AG10803 (cell line): ENCODE measurements around the gene PECR.

ENCODE experiments used
- DNase-seq: peaks from one replicate; pipeline ENCODE4 v3.0.0; 2010; ENCODE audit warnings: low read depth
- H3K4me3 ChIP-seq: 2 replicates; pipeline ENCODE4 v1.5.1; 2011; ENCODE audit warnings: mild to moderate bottlenecking, low read length, control low read depth
- CTCF ChIP-seq: conservative IDR thresholded peaks from 2 replicates; pipeline ENCODE4 v1.5.1; 2011; ENCODE audit warnings: mild to moderate bottlenecking, low read length, control low read depth, inconsistent platforms

The PECR gene

GRCh38 chr2:216044883-216045486 lies 36.6 kb downstream of the PECR start:
- no peak for DNase-seq
- no peak for TF ChIP-seq CTCF
- no peak overlapping the region for H3K4me3 ChIP-seq

- H3K4me3 ChIP-seq = no peak overlapping the region
- TF ChIP-seq CTCF = no peak
- no peak for DNase-seq
Observed at GRCh38 chr2:216043949-216044348, 37.7 kb downstream of the PECR start.

- H3K4me3 ChIP-seq = no peak overlapping the region
- DNase-seq = no peak
- TF ChIP-seq CTCF = no peak
Observed at GRCh38 chr2:216041438-216041837, 40.2 kb downstream of the PECR start.

GRCh38 chr2:216039918-216040317 lies 41.7 kb downstream of the PECR start:
- no peak for TF ChIP-seq CTCF
- DNase-seq = no peak

GRCh38 chr2:216034065-216034464 lies 47.5 kb downstream of the PECR start:
- no peak overlapping the region for H3K4me3 ChIP-seq
- peak; percentile 70 for DNase-seq
- peak; percentile 82 for TF ChIP-seq CTCF

More at GRCh38 chr2:216039918-216040317, 41.7 kb downstream of the PECR start:
- no peak overlapping the region for H3K4me3 ChIP-seq

GRCh38 chr2:216033403-216033802 lies 48.2 kb downstream of the PECR start:
- no peak for TF ChIP-seq CTCF
- no peak overlapping the region for H3K4me3 ChIP-seq
- no peak for DNase-seq

- no peak for TF ChIP-seq CTCF
- DNase-seq = peak; percentile 81
Observed at GRCh38 chr2:216031960-216032689, 49.5 kb downstream of the PECR start.

More at GRCh38 chr2:216031960-216032689, 49.5 kb downstream of the PECR start:
- no peak overlapping the region for H3K4me3 ChIP-seq
